H1 (cell line): Measurements from ENCODE around the gene PAX5. TPM values are rescaled to one million over a fixed set of nuclear protein-coding genes. Genes with fewer than 3 reads are reported as not detected.

Experiments used
- RBBP5 ChIP-seq: IDR thresholded peaks from 2 replicates; pipeline ENCODE4 v1.7.1; 2012; ENCODE audit warnings: low read depth, mild to moderate bottlenecking, inconsistent platforms, low read length, moderate library complexity, borderline replicate concordance
- SP4 ChIP-seq: IDR thresholded peaks from 2 replicates; pipeline ENCODE4 v1.6.1; 2012; ENCODE audit warnings: low read length, inconsistent platforms
- YY1 ChIP-seq: IDR thresholded peaks from 2 replicates; pipeline ENCODE4 v1.6.1; 2011; ENCODE audit warnings: low read depth, mild to moderate bottlenecking, low read length
- polyA plus RNA-seq, 7 experiments: library from polyadenylated mRNA; depleted of rRNA in 3 of 7; stranded (reverse) in 5 of 7; unstranded in 2 of 7; fragments of >200 nt in 5 of 7; fragments of 200-250 nt in 2 of 7; gene quantifications; 1 replicate in 5 of 7; 2 replicates in 1 of 7; 4 replicates in 1 of 7; pipeline versions ENCODE4 v1.2.1 to v1.2.3, GENCODE V29; 2011 to 2013; ENCODE audit warnings: missing spikeins in 2 of 7, mixed read lengths in 2 of 7
- total RNA-seq: library from RNA; stranded (reverse); fragmentation: NEBNext Ultra II Directional; extraction: Animal tissue kit (Norgen Biotek cat#: 25700); gene quantifications from 2 replicates; pipeline ENCODE4 v1.2.1, GENCODE V29; 2021

The PAX5 gene
- total and polyA plus RNA-seq, 2 of the 8 experiments (the other 6 are each of a cell fraction or from before 2014, with no cell fraction given), result 0.29 to 0.43 TPM

- TF ChIP-seq RBBP5, result no peak
- no peak for TF ChIP-seq SP4
- TF ChIP-seq YY1, result no peak
Measured at GRCh38 chr9:36996706-36997086, 37.4 kb downstream of the PAX5 start (continued).
